ENCODE data around the gene ITIH5. TPM values are rescaled to one million over a fixed set of nuclear protein-coding genes. Genes with fewer than 3 reads are reported as not detected.

The ITIH5 gene
- total RNA-seq, 4 donors from 2014 or later, result 24.9 to 68.1 (median 39.0) TPM

- 83% methylated on average over 5 of the region's 5 CpGs for WGBS
- Histone ChIP-seq H3K27ac (replicated peaks in 1 of 4) (no peak overlapping the region), H3K4me1 (no peaks in the 10 kb centered on the region), H3K4me3 (no peak overlapping the region), H3K27me3 (peaks cover 0 to 26% (median 0%) of the 10 kb centered on the region in 4 donors), H3K36me3 (no peaks in the 10 kb centered on the region), H3K9me3 (no peaks in the 10 kb centered on the region)
- no peak for TF ChIP-seq POLR2AphosphoS5 (IDR thresholded peaks at IDR 0.05)
- TF ChIP-seq EP300 (IDR thresholded peaks at IDR 0.05), result no peak
- no peak for TF ChIP-seq CTCF (IDR thresholded peaks at IDR 0.05)
- no peak for TF ChIP-seq POLR2A (IDR thresholded peaks at IDR 0.05; ENCODE audit: low read depth)
- DNase-seq (ENCODE audit: extremely low spot score), result no peak
- intact Hi-C loops (cut with DNase I), result no loop called here
Measured at GRCh38 chr10:7707858-7708622, 41.3 kb upstream of the ITIH5 start.

- no peak overlapping the region for H3K27ac ChIP-seq (replicated peaks in 1 of 4)
- no peaks in the 10 kb centered on the region for H3K4me1 ChIP-seq
- no peak for TF ChIP-seq CTCF (IDR thresholded peaks at IDR 0.05)
- TF ChIP-seq POLR2A (IDR thresholded peaks at IDR 0.05; ENCODE audit: low read depth), result no peak
- no peak for TF ChIP-seq POLR2AphosphoS5 (IDR thresholded peaks at IDR 0.05)
- TF ChIP-seq EP300 (IDR thresholded peaks at IDR 0.05), result no peak
- intact Hi-C loops (cut with DNase I), result no loop called here
- H3K36me3 ChIP-seq, result no peaks in the 10 kb centered on the region
- 56% methylated on average over 4 of the region's 4 CpGs for WGBS
- no peaks in the 10 kb centered on the region for H3K9me3 ChIP-seq
- peaks cover 0 to 31% (median 0%) of the 10 kb centered on the region in 4 donors for H3K27me3 ChIP-seq
- no peak overlapping the region for H3K4me3 ChIP-seq
- DNase-seq (ENCODE audit: extremely low spot score), result no peak
Measured at GRCh38 chr10:7707102-7707501, 40.3 kb upstream of the ITIH5 start.

- H3K4me1 ChIP-seq, result no peaks in the 10 kb centered on the region
- no peak overlapping the region for H3K4me3 ChIP-seq
- H3K36me3 ChIP-seq, result no peaks in the 10 kb centered on the region
- WGBS, result 86% methylated on average over 4 of the region's 4 CpGs
- intact Hi-C loops (cut with DNase I), result no loop called here
- TF ChIP-seq EP300 (IDR thresholded peaks at IDR 0.05) (no peak), CTCF (IDR thresholded peaks at IDR 0.05) (no peak), POLR2A (IDR thresholded peaks at IDR 0.05; ENCODE audit: low read depth) (no peak), POLR2AphosphoS5 (IDR thresholded peaks at IDR 0.05) (no peak)
- H3K27ac ChIP-seq (replicated peaks in 1 of 4), result no peak overlapping the region
- DNase-seq (ENCODE audit: extremely low spot score), result no peak
- no peaks in the 10 kb centered on the region for H3K9me3 ChIP-seq
- H3K27me3 ChIP-seq, result peaks cover 0 to 36% (median 0%) of the 10 kb centered on the region in 4 donors
Measured at GRCh38 chr10:7706534-7707073, 39.8 kb upstream of the ITIH5 start.

- Histone ChIP-seq H3K27me3 (peaks cover 0 to 40% (median 0%) of the 10 kb centered on the region in 4 donors), H3K4me1 (no peaks in the 10 kb centered on the region), H3K9me3 (no peaks in the 10 kb centered on the region), H3K36me3 (no peaks in the 10 kb centered on the region), H3K27ac (replicated peaks in 1 of 4) (no peak overlapping the region), H3K4me3 (no peak overlapping the region)
- intact Hi-C loops (cut with DNase I), result no loop called here
- 73% methylated on average over 3 of the region's 3 CpGs for WGBS
- TF ChIP-seq EP300 (IDR thresholded peaks at IDR 0.05) (no peak), POLR2A (IDR thresholded peaks at IDR 0.05; ENCODE audit: low read depth) (no peak), POLR2AphosphoS5 (IDR thresholded peaks at IDR 0.05) (no peak), CTCF (IDR thresholded peaks at IDR 0.05) (no peak)
- DNase-seq (ENCODE audit: extremely low spot score), result no peak
Measured at GRCh38 chr10:7705341-7705740, 38.6 kb upstream of the ITIH5 start.
